ENCODE results near the gene MAGEF1.

Gene MAGEF1

GRCh38 chr3:184694716-184695115 lies 17.1 kb downstream of the MAGEF1 start:
- H3K9me3 ChIP-seq (ENCODE audit: low read length) = no peaks in the 10 kb centered on the region
- H3K4me2 ChIP-seq (ENCODE audit: low read length) = no peak overlapping the region
- H3K27ac ChIP-seq (ENCODE audit: low read depth, low read length, poor library complexity, severe bottlenecking) = no peak overlapping the region
- no peak overlapping the region for H3K9ac ChIP-seq (ENCODE audit: low read length)
- no peaks in the 10 kb centered on the region for H3K79me2 ChIP-seq (ENCODE audit: insufficient read depth, low read length)
- H3K9me2 ChIP-seq (ENCODE audit: low read depth, low read length) = no peaks in the 10 kb centered on the region
- H3F3A ChIP-seq (ENCODE audit: insufficient read depth, low read length) = no peaks in the 10 kb centered on the region
- TF ChIP-seq EZH2 (IDR thresholded peaks at IDR 0.05; ENCODE audit: borderline replicate concordance, low read length) = no peak
- 0 out of 2 replicates have a peak, but pooled peaks cover 3% of the 10 kb centered on the region for H3K27me3 ChIP-seq (ENCODE audit: insufficient read depth, low read length)
- H3K4me3 ChIP-seq (ENCODE audit: low read depth, low read length, poor library complexity, severe bottlenecking) = no peak overlapping the region
- no peak overlapping the region for H2AFZ ChIP-seq (ENCODE audit: low read length)
- no peaks in the 10 kb centered on the region for H3K36me3 ChIP-seq (ENCODE audit: insufficient read depth, low read length)
- H3K4me1 ChIP-seq (ENCODE audit: insufficient read depth, low read length, severe bottlenecking) = peaks cover 7% of the 10 kb centered on the region
- no peaks in the 10 kb centered on the region for H4K20me1 ChIP-seq (ENCODE audit: insufficient read depth, low read length)

GRCh38 chr3:184694133-184694665 lies 17.7 kb downstream of the MAGEF1 start:
- no peak for TF ChIP-seq CTCF (IDR thresholded peaks at IDR 0.05; ENCODE audit: low read length)
- TF ChIP-seq EZH2 (IDR thresholded peaks at IDR 0.05; ENCODE audit: borderline replicate concordance, low read length) = no peak
- H3K79me2 ChIP-seq (ENCODE audit: insufficient read depth, low read length) = no peaks in the 10 kb centered on the region

GRCh38 chr3:184693011-184693975 lies 18.6 kb downstream of the MAGEF1 start:
- Histone ChIP-seq H3K27me3 (ENCODE audit: insufficient read depth, low read length) (0 out of 2 replicates have a peak, but pooled peaks cover 3% of the 10 kb centered on the region), H2AFZ (ENCODE audit: low read length) (no peak overlapping the region), H3F3A (ENCODE audit: insufficient read depth, low read length) (no peaks in the 10 kb centered on the region), H3K9ac (ENCODE audit: low read length) (no peak overlapping the region), H3K27ac (ENCODE audit: low read depth, low read length, poor library complexity, severe bottlenecking) (no peak overlapping the region), H3K9me2 (ENCODE audit: low read depth, low read length) (no peaks in the 10 kb centered on the region), H3K4me3 (ENCODE audit: low read depth, low read length, poor library complexity, severe bottlenecking) (no peak overlapping the region), H4K20me1 (ENCODE audit: insufficient read depth, low read length) (no peaks in the 10 kb centered on the region), H3K4me1 (ENCODE audit: insufficient read depth, low read length, severe bottlenecking) (peaks cover 7% of the 10 kb centered on the region), H3K4me2 (ENCODE audit: low read length) (no peak overlapping the region), H3K79me2 (ENCODE audit: insufficient read depth, low read length) (no peaks in the 10 kb centered on the region), H3K36me3 (ENCODE audit: insufficient read depth, low read length) (no peaks in the 10 kb centered on the region), H3K9me3 (ENCODE audit: low read length) (no peaks in the 10 kb centered on the region)
- no peak for TF ChIP-seq EZH2 (IDR thresholded peaks at IDR 0.05; ENCODE audit: borderline replicate concordance, low read length)
- TF ChIP-seq CTCF (IDR thresholded peaks at IDR 0.05; ENCODE audit: low read length) = no peak

More at GRCh38 chr3:184694133-184694665, 17.7 kb downstream of the MAGEF1 start:
- no peaks in the 10 kb centered on the region for H3K9me2 ChIP-seq (ENCODE audit: low read depth, low read length)
- H2AFZ ChIP-seq (ENCODE audit: low read length) = no peak overlapping the region
- H3K4me1 ChIP-seq (ENCODE audit: insufficient read depth, low read length, severe bottlenecking) = peaks cover 7% of the 10 kb centered on the region
- no peak overlapping the region for H3K27ac ChIP-seq (ENCODE audit: low read depth, low read length, poor library complexity, severe bottlenecking)
- H3K27me3 ChIP-seq (ENCODE audit: insufficient read depth, low read length) = 0 out of 2 replicates have a peak, but pooled peaks cover 3% of the 10 kb centered on the region
- no peak overlapping the region for H3K9ac ChIP-seq (ENCODE audit: low read length)
- H3K4me3 ChIP-seq (ENCODE audit: low read depth, low read length, poor library complexity, severe bottlenecking) = no peak overlapping the region
- no peaks in the 10 kb centered on the region for H3K9me3 ChIP-seq (ENCODE audit: low read length)
- no peaks in the 10 kb centered on the region for H4K20me1 ChIP-seq (ENCODE audit: insufficient read depth, low read length)
- no peak overlapping the region for H3K4me2 ChIP-seq (ENCODE audit: low read length)
- H3K36me3 ChIP-seq (ENCODE audit: insufficient read depth, low read length) = no peaks in the 10 kb centered on the region
- H3F3A ChIP-seq (ENCODE audit: insufficient read depth, low read length) = no peaks in the 10 kb centered on the region

Measured in OCI-LY1 (cell line).